Panc1 (cell line): ENCODE measurements around the gene STK32C. TPM values are rescaled to one million over a fixed set of nuclear protein-coding genes. Genes with fewer than 3 reads are reported as not detected.

ENCODE experiments used
- ATAC-seq: fragments of 200-7000 bp; cut with Tn5 transposase; 2 replicates; pipeline ENCODE4 v1.9.1; 2020; ENCODE audit warnings: mild to moderate bottlenecking, moderate library complexity
- BruUV-seq: library from RNA; stranded (reverse); fragments of 400-500 nt; replicated peaks from 2 replicates; lab custom pipeline; 2021; lab: Mats Ljungman, UMichigan
- CTCF ChIA-PET: fragments of 300-600 bp; sonication (Branson Sonifier 250); formaldehyde crosslinking; loops from one replicate; lab custom pipeline; 2022; ENCODE audit warnings: antibody characterized with exemption; lab: Charles Lee
- POLR2A ChIA-PET: fragments of 300-600 bp; sonication (Branson Sonifier 250); formaldehyde crosslinking; loops from one replicate; lab custom pipeline; 2022; ENCODE audit warnings: antibody characterized with exemption; lab: Charles Lee
- DNase-seq: peaks from one replicate; pipeline ENCODE4 v3.0.0-alpha.2; 2010; ENCODE audit warnings: low read depth, low spot score
- H3K27ac ChIP-seq: 2 replicates; pipeline ENCODE4 v1.5.1; 2011; ENCODE audit warnings: mild to moderate bottlenecking, low read length, inconsistent platforms
- H3K27me3 ChIP-seq: fragments of 200-500 bp; sonication (Bioruptor generic); 2 replicates; pipeline ENCODE4 v1.6.0; 2014; ENCODE audit warnings: low read length, inconsistent platforms; ENCODE audit not compliant: control insufficient read depth, insufficient read depth
- H3K36me3 ChIP-seq: fragments of 200-500 bp; sonication (Bioruptor generic); 2 replicates; pipeline ENCODE4 v1.5.1; 2014; ENCODE audit warnings: inconsistent platforms, mild to moderate bottlenecking, low read length, moderate library complexity; ENCODE audit not compliant: control insufficient read depth, insufficient read depth
- H3K4me1 ChIP-seq: 2 replicates; pipeline ENCODE4 v1.5.1; 2011; ENCODE audit warnings: inconsistent platforms, mild to moderate bottlenecking, low read length, moderate library complexity; ENCODE audit not compliant: control insufficient read depth, insufficient read depth
- H3K4me3 ChIP-seq, 2 experiments: 2 replicates each; pipeline ENCODE4 v1.5.1; 2011 to 2012; ENCODE audit warnings: low read depth in 2 of 2, low read length in 2 of 2, mild to moderate bottlenecking in 2 of 2, inconsistent platforms in 1 of 2, moderate library complexity in 1 of 2
- H3K9me3 ChIP-seq: fragments of 200-500 bp; sonication (Bioruptor generic); 2 replicates; pipeline ENCODE4 v1.5.1; 2014; ENCODE audit warnings: low read depth, mild to moderate bottlenecking, inconsistent platforms, low read length, moderate library complexity; ENCODE audit not compliant: control insufficient read depth, insufficient read depth
- CTCF ChIP-seq: fragments of 450-650 bp; IDR thresholded peaks from 2 replicates; pipeline ENCODE4 v1.5.1; 2017; ENCODE audit warnings: mild to moderate bottlenecking
- POLR2AphosphoS5 ChIP-seq: IDR thresholded peaks from 2 replicates; pipeline ENCODE4 v1.6.1; 2012; ENCODE audit warnings: mild to moderate bottlenecking, low read depth, low read length, moderate library complexity
- REST ChIP-seq, 2 experiments: IDR thresholded peaks; 2 replicates each; pipeline ENCODE4 v1.6.1; 2011 to 2012; ENCODE audit warnings: low read depth in 2 of 2, control low read depth in 1 of 2, low read length in 1 of 2, mild to moderate bottlenecking in 1 of 2, moderate library complexity in 1 of 2; ENCODE audit not compliant: insufficient read depth in 1 of 2
- SIN3A ChIP-seq: IDR thresholded peaks from 2 replicates; pipeline ENCODE4 v1.6.1; 2012; ENCODE audit warnings: low read depth, mild to moderate bottlenecking, low read length, moderate library complexity, borderline replicate concordance; ENCODE audit not compliant: insufficient read depth
- TCF7L2 ChIP-seq: IDR thresholded peaks from 2 replicates; pipeline ENCODE4 v1.6.1; 2011; ENCODE audit warnings: mild to moderate bottlenecking, low read depth, low read length, inconsistent platforms
- in situ Hi-C: cut with HindIII; loops from 2 replicates; pipeline ENCODE4 v1.10.0; 2016; ENCODE audit warnings: low sequenced_read_pairs, low pct_unique_long_range_greater_than_20kb
- intact Hi-C: fragments of 100-400 bp; cut with micrococcal nuclease; formaldehyde crosslinking; loops from one replicate; pipeline ENCODE4 v1.10.0; 2022; ENCODE audit not compliant: unreplicated experiment
- total RNA-seq: library from RNA; stranded (reverse); gene quantifications from one replicate; pipeline ENCODE4 v1.2.1, GENCODE V29; 2021; ENCODE audit not compliant: unreplicated experiment

STK32C gene
- total RNA-seq, 1 experiment from 2014 or later: 53.7 TPM

- no TSS peak for BruUV-seq
- no peaks in the 10 kb centered on the region; the same call in 1 of the 2 replicates for H3K4me1 ChIP-seq
- no peak for TF ChIP-seq SIN3A
- TF ChIP-seq POLR2AphosphoS5: no peak
- no peak for TF ChIP-seq REST (IDR thresholded peaks at IDR 0.05; ENCODE audit: insufficient read depth in 1 of 2, low read depth in 2 of 2, low read length in 1 of 2)
- no peak for TF ChIP-seq TCF7L2
- TF ChIP-seq CTCF: no peak
- H3K9me3 ChIP-seq: no peaks in the 10 kb centered on the region
- ChIA-PET POLR2A (interaction anchor here (0.6 kb wide), 1 partner anchor 97 kb away, joined by 5 read pairs; no protein-coding TSS in a partner anchor), CTCF (no interaction called here)
- H3K36me3 ChIP-seq: no peaks in the 10 kb centered on the region
- no peak overlapping the region for H3K27ac ChIP-seq
- intact Hi-C loops (no loop called here), in situ Hi-C loops (no loop called here)
- DNase-seq (no peak), ATAC-seq (no peak)
- no peaks in the 10 kb centered on the region for H3K27me3 ChIP-seq
- no peak overlapping the region for H3K4me3 ChIP-seq
These were observed 74.2 kb downstream of the STK32C start for GRCh38 chr10:132233501-132234085.

GRCh38 chr10:132232981-132233380 lies 74.8 kb downstream of the STK32C start:
- BruUV-seq: no TSS peak
- H3K27me3 ChIP-seq: no peaks in the 10 kb centered on the region
- ChIA-PET POLR2A (no interaction called here), CTCF (no interaction called here)
- ATAC-seq (no peak), DNase-seq (no peak)
- TF ChIP-seq CTCF (no peak), REST (IDR thresholded peaks at IDR 0.05; ENCODE audit: insufficient read depth in 1 of 2, low read depth in 2 of 2, low read length in 1 of 2) (no peak), TCF7L2 (no peak), POLR2AphosphoS5 (no peak), SIN3A (no peak)
- no peaks in the 10 kb centered on the region; the same call in 1 of the 2 replicates for H3K4me1 ChIP-seq
- no peak overlapping the region for H3K4me3 ChIP-seq
- H3K27ac ChIP-seq: no peak overlapping the region
- intact Hi-C loops: no loop called here
- H3K36me3 ChIP-seq: no peaks in the 10 kb centered on the region
- in situ Hi-C loops: no loop called here
- H3K9me3 ChIP-seq: no peaks in the 10 kb centered on the region
